ENCODE data around the gene EVA1A. TPM values are rescaled to one million over a fixed set of nuclear protein-coding genes. Genes with fewer than 3 reads are reported as not detected.

EVA1A gene
- polyA plus RNA-seq, 3 donors = not detected

- Mint-ChIP-seq H3K36me3 (no peaks in the 10 kb centered on the region), H3K27ac (no peak overlapping the region), H3K4me3 (no peak overlapping the region), H3K9me3 (peaks cover 0 to 3% (median 0%) of the 10 kb centered on the region in 7 donors), H3K27me3 (ENCODE audit: low read depth in 3 of 3) (peaks cover 2 to 6% (median 5%) of the 10 kb centered on the region in 3 donors), H3K4me1 (no peaks in the 10 kb centered on the region)
- no peaks in the 10 kb centered on the region for H3K27me3 ChIP-seq (ENCODE audit: control insufficient read depth in 2 of 2, insufficient read depth in 2 of 2, low read length in 2 of 2)
- H3K4me2 ChIP-seq (replicated peaks; ENCODE audit: extremely low read depth, low read length, poor library complexity, severe bottlenecking) = no peak overlapping the region
- DNase-seq = no peak
- intact Hi-C loops (cut with micrococcal nuclease) = no loop called here
- H3K4me3 ChIP-seq (replicated peaks in 1 of 3; ENCODE audit: low read depth in 2 of 3, low read length in 3 of 3) = no peak overlapping the region
- no peaks in the 10 kb centered on the region for H4K20me1 ChIP-seq (ENCODE audit: insufficient read depth, low read length)
- no peak overlapping the region for H2AFZ ChIP-seq (ENCODE audit: insufficient read depth, low read depth, low read length, poor library complexity, severe bottlenecking)
- no peaks in the 10 kb centered on the region for H3K9me3 ChIP-seq (replicated peaks in 1 of 2; ENCODE audit: control insufficient read depth in 1 of 2, insufficient read depth in 1 of 2, low read length in 2 of 2)
- no peaks in the 10 kb centered on the region for H3K79me2 ChIP-seq (ENCODE audit: insufficient read depth, low read length)
- H3K36me3 ChIP-seq (replicated peaks in 1 of 2; ENCODE audit: control insufficient read depth in 1 of 2, insufficient read depth in 2 of 2, low read length in 2 of 2) = no peaks in the 10 kb centered on the region
- TF ChIP-seq CTCF (IDR thresholded peaks at IDR 0.05) = no peak
- H3K4me1 ChIP-seq (ENCODE audit: control insufficient read depth in 1 of 2, insufficient read depth in 2 of 2, low read length in 2 of 2) = no peaks in the 10 kb centered on the region
- H3K9ac ChIP-seq (ENCODE audit: insufficient read depth, low read length, poor library complexity, severe bottlenecking) = no peak overlapping the region
- H3K27ac ChIP-seq (ENCODE audit: low read depth in 1 of 2, low read length in 2 of 2) = no peak overlapping the region
- 80% methylated on average over 2 of the region's 4 CpGs for WGBS (ENCODE audit: insufficient coverage)
These were observed 13.2 kb downstream of the EVA1A start for GRCh38 chr2:75547345-75548035.

GRCh38 chr2:75545922-75546321, 14.8 kb downstream of the EVA1A start:
- Histone ChIP-seq H3K79me2 (ENCODE audit: insufficient read depth, low read length) (no peaks in the 10 kb centered on the region), H4K20me1 (ENCODE audit: insufficient read depth, low read length) (no peaks in the 10 kb centered on the region), H3K4me3 (replicated peaks in 1 of 3; ENCODE audit: low read depth in 2 of 3, low read length in 3 of 3) (no peak overlapping the region), H3K36me3 (replicated peaks in 1 of 2; ENCODE audit: control insufficient read depth in 1 of 2, insufficient read depth in 2 of 2, low read length in 2 of 2) (no peaks in the 10 kb centered on the region), H3K9me3 (replicated peaks in 1 of 2; ENCODE audit: control insufficient read depth in 1 of 2, insufficient read depth in 1 of 2, low read length in 2 of 2) (no peaks in the 10 kb centered on the region), H2AFZ (ENCODE audit: insufficient read depth, low read depth, low read length, poor library complexity, severe bottlenecking) (no peak overlapping the region), H3K27me3 (ENCODE audit: control insufficient read depth in 2 of 2, insufficient read depth in 2 of 2, low read length in 2 of 2) (no peaks in the 10 kb centered on the region), H3K4me2 (replicated peaks; ENCODE audit: extremely low read depth, low read length, poor library complexity, severe bottlenecking) (no peak overlapping the region), H3K4me1 (ENCODE audit: control insufficient read depth in 1 of 2, insufficient read depth in 2 of 2, low read length in 2 of 2) (no peaks in the 10 kb centered on the region), H3K9ac (ENCODE audit: insufficient read depth, low read length, poor library complexity, severe bottlenecking) (no peak overlapping the region), H3K27ac (ENCODE audit: low read depth in 1 of 2, low read length in 2 of 2) (no peak overlapping the region)
- WGBS (ENCODE audit: insufficient coverage) = no CpG with 5 or more reads among the region's 2 CpGs
- Mint-ChIP-seq H3K4me3 (no peak overlapping the region), H3K27ac (no peak overlapping the region), H3K36me3 (no peaks in the 10 kb centered on the region), H3K9me3 (peaks cover 0 to 3% (median 0%) of the 10 kb centered on the region in 7 donors), H3K27me3 (ENCODE audit: low read depth in 3 of 3) (peaks cover 4 to 9% (median 6%) of the 10 kb centered on the region in 3 donors), H3K4me1 (no peaks in the 10 kb centered on the region)
- TF ChIP-seq CTCF (IDR thresholded peaks at IDR 0.05) = no peak
- intact Hi-C loops (cut with micrococcal nuclease) = no loop called here
- no peak for DNase-seq

Data from CD14-positive monocyte (primary cell).